HG02885 (cell line): Measurements from ENCODE around the gene GPATCH8.
"Not testable (repeated sequence)": the region's sequence is repeated elsewhere in the genome, so short reads cannot be mapped to it uniquely, and the experiment has no call there.

Experiments used
- ATAC-seq: cut with Tn5 transposase; IDR thresholded peaks from one replicate; pipeline ENCODE4 v1.9.1; 2021; ENCODE audit warnings: mild to moderate bottlenecking; ENCODE audit not compliant: unreplicated experiment, poor library complexity

Gene GPATCH8

DNA sequence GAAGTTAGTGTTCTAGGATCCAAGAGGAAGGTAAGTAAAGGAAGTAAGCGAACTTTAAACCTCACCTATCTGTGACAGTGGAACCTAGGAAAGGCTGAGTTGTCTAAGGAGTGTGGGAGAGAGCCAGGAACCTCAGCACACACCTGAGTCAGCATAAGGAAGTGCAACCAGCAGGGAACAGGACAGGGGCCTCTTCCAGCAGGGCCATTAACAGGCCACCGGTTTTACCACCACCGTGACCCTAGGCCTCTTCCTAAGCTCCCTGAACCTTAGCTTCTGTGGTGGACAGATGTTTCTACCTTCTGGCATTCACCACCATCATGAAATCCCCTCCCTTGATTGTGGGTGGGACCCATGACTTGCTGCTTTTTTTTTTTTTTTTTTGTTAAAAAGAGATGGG, 26.7 kb upstream of the GPATCH8 start:
- no peak for ATAC-seq

GRCh38 chr17:44527954-44528353, 24.7 kb upstream of the GPATCH8 start:
- ATAC-seq = no peak

- no peak for ATAC-seq
These were observed 23.9 kb upstream of the GPATCH8 start for GRCh38 chr17:44527102-44527501.

GRCh38 chr17:44523672-44523972, 20.4 kb upstream of the GPATCH8 start:
- no peak for ATAC-seq

GRCh38 chr17:44522883-44523671, 19.9 kb upstream of the GPATCH8 start:
- no peak for ATAC-seq

- ATAC-seq = no peak
These were observed 14.8 kb upstream of the GPATCH8 start for GRCh38 chr17:44518032-44518431.

DNA sequence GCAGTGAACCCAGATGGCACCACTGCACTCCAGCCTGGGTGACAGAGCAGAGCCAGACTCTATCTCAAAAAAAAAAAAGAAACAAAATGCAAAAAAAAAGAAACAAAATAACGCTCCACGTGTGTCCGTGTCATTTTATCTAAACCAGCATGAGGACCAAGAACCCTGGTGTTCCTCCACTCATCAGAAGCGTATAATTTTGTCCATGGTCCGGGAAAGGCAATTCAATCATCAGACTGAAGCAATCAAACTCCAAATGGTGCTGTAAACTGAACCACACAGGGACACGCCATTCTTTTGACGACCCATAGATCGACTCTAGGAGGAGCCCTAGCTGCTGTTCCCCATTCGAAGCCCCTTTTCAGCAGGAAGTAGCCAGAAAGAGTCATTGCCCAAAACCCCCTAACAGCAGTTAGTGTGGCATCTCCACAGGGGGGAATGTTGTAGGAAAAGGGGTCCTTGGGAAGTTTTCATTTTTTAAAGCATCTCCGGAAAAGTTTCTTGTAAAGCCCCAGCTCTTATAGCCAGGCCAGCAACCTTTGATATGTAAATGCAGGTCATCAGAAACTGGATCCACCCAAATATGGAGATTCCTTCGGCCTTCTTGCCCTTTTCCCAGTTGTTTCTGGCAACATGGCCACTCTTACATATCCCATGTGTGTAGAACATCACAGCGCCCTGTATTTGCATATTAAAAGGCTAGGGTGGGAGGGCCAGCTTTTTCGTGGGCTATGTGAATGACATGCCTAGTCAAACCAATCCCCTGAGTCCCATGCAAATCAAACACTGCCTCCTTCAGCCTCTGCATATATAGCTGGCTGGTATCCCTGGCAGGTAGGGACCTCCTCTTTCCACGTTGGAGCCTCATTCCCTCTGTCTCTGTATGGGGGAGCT, 8.3 kb upstream of the GPATCH8 start:
- ATAC-seq = not testable (repeated sequence)

- ATAC-seq = not testable (repeated sequence)
These were observed 3.9 kb upstream of the GPATCH8 start for GRCh38 chr17:44506939-44507604.

DNA sequence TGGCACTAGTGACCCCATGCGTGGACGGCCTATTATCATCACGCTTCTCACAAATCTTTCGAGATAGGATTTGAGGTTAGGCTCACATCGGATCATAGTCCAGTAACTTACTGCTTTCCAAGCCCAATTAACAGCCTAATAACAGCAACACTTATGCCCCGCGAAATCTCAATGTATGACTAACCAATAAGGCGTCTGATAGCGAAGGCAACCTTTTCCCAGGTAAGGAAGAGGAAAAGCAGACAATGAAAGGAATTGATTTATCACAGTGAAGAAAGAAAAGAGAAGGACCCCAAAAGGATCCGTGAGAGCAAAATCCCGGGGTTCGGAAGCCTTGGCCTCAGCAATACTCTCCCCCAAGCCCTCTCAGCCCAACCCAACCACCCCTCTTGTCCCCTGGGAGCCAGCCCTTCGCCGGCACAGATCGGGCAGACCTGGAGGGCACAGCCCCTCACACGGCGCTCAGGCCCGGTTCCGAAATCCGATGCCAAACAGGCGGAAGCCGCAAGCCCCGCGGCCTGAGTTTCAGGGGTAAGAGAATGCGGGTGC, 534 bp downstream of the GPATCH8 start:
- peak; percentile 25 for ATAC-seq

GRCh38 chr17:44501866-44502375, 1.3 kb downstream of the GPATCH8 start:
- ATAC-seq = no peak

DNA sequence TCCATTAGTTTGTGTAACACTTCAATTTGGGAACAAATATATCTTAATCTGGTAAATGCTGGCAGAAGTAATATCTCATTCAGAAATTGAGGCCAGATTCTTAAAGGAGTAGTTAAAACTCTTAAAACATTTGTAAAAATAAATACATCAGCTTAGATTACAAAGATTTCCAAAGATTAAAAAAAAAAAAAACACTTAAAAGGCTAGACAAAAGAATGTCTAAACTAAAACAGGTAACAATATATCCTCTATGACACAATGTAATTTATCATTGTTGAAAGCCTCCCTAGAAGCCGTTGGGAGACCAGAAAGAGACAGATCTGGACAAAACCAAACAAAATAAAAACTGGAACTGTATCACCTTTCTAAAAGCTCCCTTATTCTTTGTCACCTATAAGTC, 3.5 kb downstream of the GPATCH8 start:
- no peak for ATAC-seq

DNA sequence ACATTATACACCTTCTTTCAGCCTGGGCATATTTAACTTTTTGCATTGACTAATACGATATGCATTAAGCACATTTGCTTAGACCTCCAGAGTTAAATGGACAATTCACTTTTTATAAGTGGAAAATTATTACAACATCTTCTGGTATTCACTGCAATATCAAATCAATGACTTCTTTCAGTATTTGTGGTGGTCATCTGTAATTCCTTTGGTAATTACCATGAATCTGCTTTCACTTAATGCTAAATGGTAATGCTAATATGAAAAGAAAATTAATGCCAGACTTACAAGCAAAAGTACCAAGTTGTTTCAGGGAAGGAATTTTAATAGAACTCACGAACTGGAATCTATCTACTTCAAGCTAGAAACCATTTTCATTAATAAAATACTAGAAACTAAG, 6.4 kb downstream of the GPATCH8 start:
- ATAC-seq = no peak

- no peak for ATAC-seq
These were observed 9.9 kb downstream of the GPATCH8 start for GRCh38 chr17:44493339-44493738.

DNA sequence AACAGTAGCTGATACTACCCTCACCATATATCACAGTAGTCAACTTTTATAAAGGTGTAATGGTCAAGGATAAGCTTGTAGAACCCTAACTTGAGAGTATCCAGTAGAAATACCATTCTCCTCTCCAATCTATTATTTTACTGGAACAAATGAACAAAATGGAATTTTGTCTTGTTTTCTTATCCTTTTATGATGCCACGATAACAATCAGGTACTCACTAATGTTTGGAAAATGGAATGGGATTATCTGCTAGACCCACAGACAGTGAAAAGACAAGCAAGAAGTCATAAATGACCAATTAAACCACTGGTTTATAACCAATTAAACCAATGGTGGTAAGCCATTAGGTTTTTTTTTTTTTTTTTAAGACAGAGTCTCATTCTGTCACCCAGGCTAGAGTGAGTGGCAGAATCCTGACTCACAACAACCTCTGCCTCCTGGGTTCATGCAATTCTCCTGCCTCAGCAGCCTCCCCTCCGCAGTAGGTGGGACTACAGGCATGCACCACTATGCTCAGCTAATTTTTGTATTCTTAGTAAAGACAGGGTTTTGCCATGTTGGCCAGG, 10.4 kb downstream of the GPATCH8 start:
- no peak for ATAC-seq

GRCh38 chr17:44489581-44489980, 13.6 kb downstream of the GPATCH8 start:
- no peak for ATAC-seq

DNA sequence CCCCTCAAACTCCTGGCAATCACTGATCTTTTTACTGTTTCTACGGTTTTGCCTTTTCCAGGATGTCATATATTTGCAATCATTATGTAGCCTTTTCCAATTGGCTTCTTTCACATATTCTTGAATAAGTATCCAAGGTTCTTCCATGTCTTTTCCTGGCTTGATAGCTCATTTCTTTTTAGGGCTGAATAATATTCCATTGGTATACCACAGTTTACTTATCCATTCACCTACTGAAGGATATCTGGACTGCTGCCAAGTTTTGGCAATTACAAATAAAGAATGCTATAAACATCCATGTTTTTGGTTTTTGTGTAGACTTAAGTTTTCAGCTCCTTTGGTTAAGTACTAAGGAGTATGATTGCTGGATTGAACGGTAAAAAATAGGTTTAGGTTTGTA, 16.0 kb downstream of the GPATCH8 start:
- ATAC-seq = no peak

GRCh38 chr17:44473367-44473766, 29.8 kb downstream of the GPATCH8 start:
- no peak for ATAC-seq

GRCh38 chr17:44469676-44470075, 33.5 kb downstream of the GPATCH8 start:
- ATAC-seq = no peak

DNA sequence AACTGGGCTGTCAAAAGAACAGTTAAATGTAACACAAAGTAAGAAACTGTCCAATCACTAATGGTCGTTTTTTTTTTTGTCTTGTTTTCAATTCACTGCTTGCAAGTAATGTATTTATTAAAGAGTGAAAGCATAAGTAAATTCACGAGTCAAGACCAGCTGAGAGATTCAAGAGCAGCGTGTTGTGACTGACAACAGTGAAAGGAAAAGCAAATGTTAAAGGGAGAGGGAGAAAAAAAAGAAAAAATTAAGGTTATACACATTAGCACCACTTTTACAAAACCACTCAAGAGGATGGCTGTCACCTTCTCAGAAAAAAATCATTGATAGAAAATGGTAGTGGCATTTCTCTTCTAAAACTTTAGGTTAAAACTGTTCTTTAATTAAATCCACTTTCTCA, 36.1 kb downstream of the GPATCH8 start:
- no peak for ATAC-seq

DNA sequence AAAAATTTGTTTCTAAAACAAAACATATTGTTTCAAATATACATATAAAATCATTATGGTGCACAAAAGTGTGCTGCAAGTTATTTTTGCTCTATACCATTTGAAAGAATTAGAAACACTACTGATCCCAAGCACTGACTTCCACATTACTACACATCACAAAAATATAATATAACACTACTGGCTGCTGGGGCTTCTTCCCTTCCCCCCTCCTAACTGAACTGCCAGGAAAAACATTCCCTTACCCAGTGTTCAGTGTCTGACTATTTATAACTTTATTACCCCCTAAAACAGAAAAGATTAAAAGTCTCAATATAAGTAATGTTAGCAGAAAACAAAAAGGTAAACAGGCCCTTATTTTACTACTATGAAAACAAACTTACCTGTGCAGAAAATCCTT, 36.9 kb downstream of the GPATCH8 start:
- no peak for ATAC-seq
